ENCODE data around the gene BANF2.

DNA sequence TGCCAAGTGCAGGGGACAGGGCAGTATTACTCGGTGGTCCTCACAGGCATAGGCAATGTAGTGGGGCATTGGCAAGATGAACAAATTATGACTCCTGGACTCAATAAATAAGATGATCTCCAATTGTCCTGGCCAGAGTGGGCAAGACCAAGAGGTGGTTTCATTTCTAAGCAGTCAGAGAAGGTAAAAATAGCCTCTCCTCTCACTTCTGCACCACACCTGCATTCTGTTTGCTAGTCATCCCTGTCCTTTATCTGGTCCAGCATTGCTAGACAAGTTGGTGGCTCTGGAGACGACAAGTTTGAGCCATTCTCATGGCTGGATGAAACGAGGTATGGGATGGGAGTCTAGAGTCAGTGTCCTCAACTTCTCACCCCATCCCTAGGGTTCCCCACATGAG lies 83.0 kb downstream of the BANF2 start:
- TF ChIP-seq POLR2AphosphoS5 (IDR thresholded peaks at IDR 0.05) (no peak), POLR2A (IDR thresholded peaks at IDR 0.05) (no peak)
- TF ChIP-seq, protein P1, sequence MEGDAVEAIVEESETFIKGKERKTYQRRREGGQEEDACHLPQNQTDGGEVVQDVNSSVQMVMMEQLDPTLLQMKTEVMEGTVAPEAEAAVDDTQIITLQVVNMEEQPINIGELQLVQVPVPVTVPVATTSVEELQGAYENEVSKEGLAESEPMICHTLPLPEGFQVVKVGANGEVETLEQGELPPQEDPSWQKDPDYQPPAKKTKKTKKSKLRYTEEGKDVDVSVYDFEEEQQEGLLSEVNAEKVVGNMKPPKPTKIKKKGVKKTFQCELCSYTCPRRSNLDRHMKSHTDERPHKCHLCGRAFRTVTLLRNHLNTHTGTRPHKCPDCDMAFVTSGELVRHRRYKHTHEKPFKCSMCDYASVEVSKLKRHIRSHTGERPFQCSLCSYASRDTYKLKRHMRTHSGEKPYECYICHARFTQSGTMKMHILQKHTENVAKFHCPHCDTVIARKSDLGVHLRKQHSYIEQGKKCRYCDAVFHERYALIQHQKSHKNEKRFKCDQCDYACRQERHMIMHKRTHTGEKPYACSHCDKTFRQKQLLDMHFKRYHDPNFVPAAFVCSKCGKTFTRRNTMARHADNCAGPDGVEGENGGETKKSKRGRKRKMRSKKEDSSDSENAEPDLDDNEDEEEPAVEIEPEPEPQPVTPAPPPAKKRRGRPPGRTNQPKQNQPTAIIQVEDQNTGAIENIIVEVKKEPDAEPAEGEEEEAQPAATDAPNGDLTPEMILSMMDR (IDR thresholded peaks at IDR 0.05) = no peak

All from suprapubic skin (tissue), 4 donors.